AG04450 (cell line): ENCODE data around the gene CNRIP1. TPM values are rescaled to one million over a fixed set of nuclear protein-coding genes. Genes with fewer than 3 reads are reported as not detected.

Experiments used
- CTCF ChIA-PET: fragments of 300-600, 350-600 bp; formaldehyde crosslinking; extraction: SDS; loops from one replicate; lab custom pipeline; 2022; ENCODE audit warnings: antibody characterized with exemption, inconsistent platforms; lab: Charles Lee
- POLR2A ChIA-PET: fragments of 350-600 bp; formaldehyde crosslinking; extraction: SDS; loops from one replicate; lab custom pipeline; 2021; ENCODE audit warnings: antibody characterized with exemption, inconsistent platforms; lab: Yijun Ruan, JAX
- DNase-seq: peaks from one replicate; pipeline ENCODE4 v3.0.0-alpha.2; 2011; ENCODE audit warnings: low read depth, low spot score
- H3K27ac ChIP-seq: one replicate; pipeline ENCODE4 v1.5.1; 2012; ENCODE audit warnings: low read depth, low read length, control low read depth
- H3K27me3 ChIP-seq: one replicate; pipeline ENCODE4 v1.6.0; 2012; ENCODE audit warnings: low read length; ENCODE audit not compliant: control insufficient read depth, insufficient read depth
- H3K4me3 ChIP-seq: 2 replicates; pipeline ENCODE4 v1.5.1; 2011; ENCODE audit warnings: mild to moderate bottlenecking, low read depth, low read length, control low read depth
- H3K9me3 ChIP-seq: 2 replicates; pipeline ENCODE4 v1.5.1; 2012; ENCODE audit warnings: low read length; ENCODE audit not compliant: control insufficient read depth, insufficient read depth
- polyA plus RNA-seq: library from polyadenylated mRNA; depleted of rRNA; stranded (reverse); fragments of >200 nt; gene quantifications from 2 replicates; pipeline ENCODE4 v1.2.3, GENCODE V29; 2011
- TF ChIP-seq, protein P1 (sequence below): IDR thresholded peaks from 2 replicates; pipeline ENCODE4 v1.5.1; 2011; ENCODE audit warnings: low read depth, low read length, control low read depth, inconsistent platforms

Gene CNRIP1
- polyA plus RNA-seq, 1 experiment, result 61.6 TPM

- TF ChIP-seq, protein P1, sequence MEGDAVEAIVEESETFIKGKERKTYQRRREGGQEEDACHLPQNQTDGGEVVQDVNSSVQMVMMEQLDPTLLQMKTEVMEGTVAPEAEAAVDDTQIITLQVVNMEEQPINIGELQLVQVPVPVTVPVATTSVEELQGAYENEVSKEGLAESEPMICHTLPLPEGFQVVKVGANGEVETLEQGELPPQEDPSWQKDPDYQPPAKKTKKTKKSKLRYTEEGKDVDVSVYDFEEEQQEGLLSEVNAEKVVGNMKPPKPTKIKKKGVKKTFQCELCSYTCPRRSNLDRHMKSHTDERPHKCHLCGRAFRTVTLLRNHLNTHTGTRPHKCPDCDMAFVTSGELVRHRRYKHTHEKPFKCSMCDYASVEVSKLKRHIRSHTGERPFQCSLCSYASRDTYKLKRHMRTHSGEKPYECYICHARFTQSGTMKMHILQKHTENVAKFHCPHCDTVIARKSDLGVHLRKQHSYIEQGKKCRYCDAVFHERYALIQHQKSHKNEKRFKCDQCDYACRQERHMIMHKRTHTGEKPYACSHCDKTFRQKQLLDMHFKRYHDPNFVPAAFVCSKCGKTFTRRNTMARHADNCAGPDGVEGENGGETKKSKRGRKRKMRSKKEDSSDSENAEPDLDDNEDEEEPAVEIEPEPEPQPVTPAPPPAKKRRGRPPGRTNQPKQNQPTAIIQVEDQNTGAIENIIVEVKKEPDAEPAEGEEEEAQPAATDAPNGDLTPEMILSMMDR, result no peak
- CTCF ChIA-PET, result interaction anchor here (0.8 to 1.9 kb wide), 3 partner anchors 9 to 152 kb away, joined by 4 to 12 read pairs (median 5); no protein-coding TSS in a partner anchor
- no peaks in the 10 kb centered on the region for H3K9me3 ChIP-seq
- no peak for DNase-seq
- no peak overlapping the region for H3K27ac ChIP-seq
- H3K4me3 ChIP-seq, result no peak overlapping the region
- no peaks in the 10 kb centered on the region for H3K27me3 ChIP-seq
- POLR2A ChIA-PET, result interaction anchor here (1.0 kb wide), 1 partner anchor 22 kb away, joined by 4 read pairs; the partner anchor contains the start of gene PPP3R1
Observed at GRCh38 chr2:68274022-68274421, 45.7 kb downstream of the CNRIP1 start.

GRCh38 chr2:68272246-68272994 is 47.3 kb downstream of the CNRIP1 start:
- ChIA-PET CTCF (interaction anchor here (1.1 to 1.7 kb wide), 2 partner anchors 11 to 150 kb away, joined by 5 to 10 read pairs; no protein-coding TSS in a partner anchor), POLR2A (interaction anchor here (0.6 kb wide), 1 partner anchor 12 kb away, joined by 5 read pairs; no protein-coding TSS in a partner anchor)
- no peaks in the 10 kb centered on the region for H3K27me3 ChIP-seq
- H3K4me3 ChIP-seq, result no peak overlapping the region
- no peak for DNase-seq
- H3K9me3 ChIP-seq, result no peaks in the 10 kb centered on the region
- H3K27ac ChIP-seq, result no peak overlapping the region
- TF ChIP-seq, protein P1, result no peak

DNA sequence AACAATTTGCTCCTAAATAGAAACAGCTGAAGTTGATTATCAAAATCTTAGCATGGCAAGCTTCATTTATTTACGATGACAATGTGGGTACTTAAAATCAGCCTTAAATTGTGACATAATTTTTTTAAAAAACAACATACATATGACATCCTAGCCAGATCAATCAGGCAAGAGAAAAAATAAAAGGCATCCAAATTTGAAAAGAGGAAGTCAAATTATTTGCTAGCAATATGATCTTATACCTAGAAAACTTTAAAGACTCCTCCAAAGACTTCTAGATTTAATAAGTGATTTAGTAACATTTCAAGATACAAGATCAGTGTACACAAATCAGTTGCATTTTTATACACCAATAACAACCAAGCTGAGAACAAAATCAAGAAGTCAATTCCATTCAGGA is 53.1 kb downstream of the CNRIP1 start:
- no peak for DNase-seq
- no peak overlapping the region for H3K4me3 ChIP-seq
- H3K27ac ChIP-seq, result no peak overlapping the region
- ChIA-PET CTCF (no interaction called here), POLR2A (interaction anchor here (0.6 kb wide), 1 partner anchor 522 kb away, joined by 3 read pairs; no protein-coding TSS in a partner anchor)
- H3K9me3 ChIP-seq, result no peaks in the 10 kb centered on the region
- H3K27me3 ChIP-seq, result no peaks in the 10 kb centered on the region
- TF ChIP-seq, protein P1, result no peak

DNA sequence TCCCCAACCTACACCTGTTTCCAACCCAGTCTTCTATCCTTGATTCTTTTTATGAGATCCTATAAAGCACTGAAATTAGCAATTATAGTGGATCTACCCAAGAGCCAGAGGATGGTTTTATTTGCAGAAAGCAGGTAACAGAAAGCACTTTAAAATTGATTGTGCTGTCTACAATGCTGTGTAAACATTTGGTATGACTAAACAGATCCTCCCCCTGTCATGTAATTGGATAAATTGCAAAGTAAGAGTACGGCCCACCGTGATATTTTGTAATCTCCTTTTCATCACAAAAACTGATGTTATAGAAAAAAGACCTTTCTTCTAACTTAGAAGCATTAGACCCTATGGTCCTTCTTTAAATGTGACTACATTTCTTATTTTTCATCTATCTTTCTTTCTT is 56.1 kb downstream of the CNRIP1 start:
- Histone ChIP-seq H3K9me3 (no peaks in the 10 kb centered on the region), H3K27ac (no peak overlapping the region), H3K4me3 (no peak overlapping the region), H3K27me3 (no peaks in the 10 kb centered on the region)
- TF ChIP-seq, protein P1, result no peak
- POLR2A ChIA-PET, result no interaction called here
- CTCF ChIA-PET, result interaction anchor here (1.2 kb wide), 1 partner anchor 142 kb away, joined by 3 read pairs; no protein-coding TSS in a partner anchor
- DNase-seq, result no peak

GRCh38 chr2:68258851-68259250 is 60.9 kb downstream of the CNRIP1 start:
- Histone ChIP-seq H3K27me3 (no peaks in the 10 kb centered on the region), H3K9me3 (no peaks in the 10 kb centered on the region), H3K27ac (no peak overlapping the region), H3K4me3 (no peak overlapping the region)
- TF ChIP-seq, protein P1, result no peak
- POLR2A ChIA-PET, result interaction anchor here (0.6 kb wide), 1 partner anchor 103 kb away, joined by 7 read pairs; no protein-coding TSS in a partner anchor
- DNase-seq, result no peak
- CTCF ChIA-PET, result no interaction called here
